ENCODE measurements around the gene FRS3. TPM values are rescaled to one million over a fixed set of nuclear protein-coding genes. Genes with fewer than 3 reads are reported as not detected.

Gene FRS3
- total RNA-seq, 2 experiments from 2014 or later: 4.8 to 6.2 TPM

DNA sequence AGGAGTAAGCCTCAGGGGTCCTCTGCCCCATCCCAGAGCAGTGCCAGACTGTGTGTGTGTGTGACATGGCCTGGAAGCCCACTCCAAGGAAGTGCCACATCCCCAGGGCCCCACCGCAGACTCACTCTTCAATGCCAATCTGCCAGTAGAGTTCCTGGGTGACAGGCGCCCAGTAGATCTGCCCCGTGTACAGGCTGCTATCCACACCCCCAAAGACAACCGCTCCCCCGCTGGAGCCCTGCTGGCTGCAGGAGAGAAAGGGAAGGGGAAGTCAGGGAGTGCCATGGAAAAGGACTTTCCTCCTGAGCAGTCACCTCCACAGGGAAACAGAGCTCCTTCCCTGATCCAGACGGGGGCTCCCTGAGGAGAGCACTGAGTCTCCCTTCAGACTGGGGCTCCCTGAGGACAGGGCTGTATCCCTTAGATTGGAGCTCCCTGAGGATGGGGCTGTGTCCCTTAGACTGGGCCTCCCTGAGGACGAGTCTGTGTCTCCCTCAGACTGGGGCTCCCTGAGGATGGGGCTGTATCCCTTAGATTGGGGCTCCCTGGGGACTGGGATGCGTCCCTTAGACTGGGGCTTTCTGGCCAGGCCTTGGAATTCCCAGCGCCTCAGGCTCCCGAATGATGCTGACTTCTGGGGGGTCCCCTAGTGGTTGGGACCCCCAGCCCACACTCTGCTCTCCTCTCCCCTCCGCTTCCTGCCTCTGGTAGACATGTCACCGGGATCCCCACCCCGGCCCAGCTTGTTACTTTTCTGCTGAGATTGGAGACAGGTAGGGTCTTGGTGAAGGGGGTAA is 39.1 kb downstream of the FRS3 start:
- no peak for ATAC-seq

DNA sequence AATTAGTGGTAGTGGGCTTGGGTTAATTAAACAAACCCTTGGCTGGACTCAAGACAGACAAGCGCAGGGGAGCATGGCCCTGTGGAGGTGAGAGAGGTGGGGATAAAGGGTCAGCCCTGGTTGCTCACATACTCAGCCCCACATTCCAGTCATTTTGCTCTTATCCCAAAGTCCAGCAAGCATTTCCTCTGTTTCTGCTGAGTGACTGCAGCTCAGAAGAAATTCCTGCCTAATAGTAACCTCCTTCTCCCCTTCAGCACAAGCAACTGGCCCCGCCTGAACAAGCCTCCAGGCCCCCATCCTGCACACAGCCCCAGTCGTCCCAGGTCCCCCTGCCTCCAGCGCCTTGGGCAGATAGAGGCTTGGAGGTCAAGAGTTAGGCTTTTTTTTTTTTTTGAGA is 40.7 kb downstream of the FRS3 start:
- Mint-ChIP-seq H3K36me3 (no peaks in the 10 kb centered on the region), H3K9me3 (ENCODE audit: low read depth) (no peaks in the 10 kb centered on the region), H3K4me1 (peaks cover 5% of the 10 kb centered on the region), H3K27me3 (no peaks in the 10 kb centered on the region), H3K27ac (no peak overlapping the region), H3K4me3 (no peak overlapping the region)
- no peak for DNase-seq
- CTCF ChIA-PET: interaction anchor here (2.5 kb wide), 1 partner anchor 48 kb away, joined by 7 read pairs; the partner anchor contains the start of gene TOMM6
- no peak for ATAC-seq

More for the DNA sequence above, 39.1 kb downstream of the FRS3 start:
- CTCF ChIA-PET: interaction anchor here (0.9 kb wide), 1 partner anchor 57 kb away, joined by 3 read pairs; no protein-coding TSS in a partner anchor
- Mint-ChIP-seq H3K27me3 (no peaks in the 10 kb centered on the region), H3K27ac (no peak overlapping the region), H3K4me1 (peaks cover 5% of the 10 kb centered on the region), H3K36me3 (no peaks in the 10 kb centered on the region), H3K4me3 (no peak overlapping the region), H3K9me3 (ENCODE audit: low read depth) (no peaks in the 10 kb centered on the region)
- DNase-seq: no peak

DNA sequence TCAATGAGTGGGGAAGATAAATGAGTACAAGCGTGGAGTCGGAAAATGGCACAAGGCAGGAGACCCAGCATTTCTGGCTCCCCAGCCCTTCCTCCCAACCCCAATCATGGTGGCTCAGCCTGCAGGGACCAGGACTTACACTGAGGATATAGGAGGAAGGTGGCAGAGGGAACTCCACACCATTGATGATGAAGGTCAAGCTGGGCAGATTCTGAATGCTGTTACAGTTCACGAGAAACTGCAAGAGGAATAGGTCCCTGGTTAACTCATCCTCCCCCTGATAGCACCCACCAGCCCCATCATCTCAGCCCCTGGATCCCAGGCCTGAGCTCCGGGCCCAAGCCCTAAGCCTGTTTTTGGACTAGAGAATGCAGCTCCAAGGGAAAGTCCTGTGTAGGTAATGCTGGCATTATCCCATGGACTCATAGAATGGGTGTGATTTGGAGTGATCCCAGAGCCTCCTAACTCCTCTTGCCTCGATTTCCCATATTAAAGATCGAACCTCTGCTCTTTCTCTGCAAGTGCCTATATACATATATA is 42.0 kb downstream of the FRS3 start:
- Mint-ChIP-seq H3K4me1 (peaks cover 18% of the 10 kb centered on the region), H3K27ac (no peak overlapping the region), H3K4me3 (no peak overlapping the region), H3K27me3 (no peaks in the 10 kb centered on the region), H3K36me3 (no peaks in the 10 kb centered on the region), H3K9me3 (ENCODE audit: low read depth) (no peaks in the 10 kb centered on the region)
- ATAC-seq (no peak), DNase-seq (no peak)
- CTCF ChIA-PET: interaction anchor here (2.5 kb wide), 1 partner anchor 49 kb away, joined by 7 read pairs; the partner anchor contains the start of gene TOMM6

DNA sequence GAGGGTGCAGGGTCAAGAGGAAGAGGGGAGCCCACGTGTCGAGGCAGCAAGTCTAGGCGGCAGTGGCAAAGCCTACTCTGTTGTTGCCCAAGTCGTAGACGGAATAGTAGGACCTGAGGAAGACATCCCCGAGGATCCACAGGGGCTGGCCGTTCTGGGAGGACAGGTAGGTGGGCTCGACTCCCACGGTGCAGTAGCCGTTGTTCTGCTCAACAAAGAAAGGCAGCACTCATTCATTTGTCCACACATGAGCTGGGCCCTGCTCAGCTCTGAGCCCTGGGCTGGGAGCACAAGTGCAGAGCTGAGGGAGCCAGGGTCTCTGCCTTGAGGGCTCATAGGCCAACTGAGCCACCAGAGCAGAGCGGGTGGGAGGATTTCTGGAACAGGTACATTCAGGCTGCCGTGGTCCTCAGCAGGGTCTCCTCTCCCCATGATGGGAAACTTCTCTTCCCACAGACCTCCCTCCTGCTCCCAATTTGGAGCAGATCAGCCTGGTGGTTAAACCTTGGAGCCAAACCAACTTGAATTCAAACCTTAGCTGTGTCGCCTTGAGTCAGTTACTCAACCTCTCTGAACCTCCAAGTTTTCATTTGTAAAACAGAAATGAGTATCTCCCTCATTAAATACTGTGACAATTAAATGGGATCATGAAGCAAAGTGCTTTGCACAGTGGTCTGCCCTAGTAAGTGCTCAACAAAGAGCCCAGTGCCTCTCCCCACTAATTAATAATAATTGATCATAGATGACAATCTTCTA is 42.7 kb downstream of the FRS3 start:
- CTCF ChIA-PET: interaction anchor here (0.6 to 2.5 kb wide), 2 partner anchors 50 to 253 kb away, joined by 3 to 7 read pairs; partner anchors contain the start of gene TOMM6
- no peak overlapping the region for H3K27ac Mint-ChIP-seq
- no peaks in the 10 kb centered on the region for H3K36me3 Mint-ChIP-seq
- no peak for DNase-seq
- no peak for ATAC-seq
- H3K27me3 Mint-ChIP-seq: no peaks in the 10 kb centered on the region
- no peak overlapping the region for H3K4me3 Mint-ChIP-seq
- H3K9me3 Mint-ChIP-seq (ENCODE audit: low read depth): no peaks in the 10 kb centered on the region
- H3K4me1 Mint-ChIP-seq: peaks cover 21% of the 10 kb centered on the region

DNA sequence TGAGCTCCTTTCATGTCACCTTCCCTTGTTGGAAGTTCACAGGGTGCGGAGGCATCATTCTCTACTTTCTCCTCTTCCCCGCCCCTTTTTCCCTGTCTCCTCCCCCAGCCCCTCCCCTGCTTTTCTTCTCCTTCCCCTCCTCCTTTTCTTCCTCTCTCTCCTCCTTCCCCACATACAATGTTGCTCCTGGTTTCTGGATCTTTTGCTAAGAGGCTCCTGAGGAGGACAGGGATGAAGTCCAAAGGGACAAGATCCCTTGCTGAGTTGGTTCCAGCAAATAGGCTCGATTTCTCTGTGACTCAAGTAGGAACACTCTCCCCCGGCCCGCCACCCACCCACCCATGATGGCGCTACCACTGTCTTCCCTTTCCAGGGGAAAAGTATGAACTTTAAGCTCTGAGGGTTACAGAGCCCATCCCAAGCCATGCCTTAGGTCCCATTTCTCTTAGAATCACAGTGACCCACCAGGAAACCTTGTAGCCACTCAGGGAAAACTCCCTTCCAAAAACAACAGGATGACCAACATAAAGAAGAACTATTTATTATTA is 43.4 kb downstream of the FRS3 start:
- Mint-ChIP-seq H3K36me3 (no peaks in the 10 kb centered on the region), H3K27me3 (no peaks in the 10 kb centered on the region), H3K27ac (no peak overlapping the region), H3K9me3 (ENCODE audit: low read depth) (no peaks in the 10 kb centered on the region), H3K4me3 (no peak overlapping the region), H3K4me1 (peaks cover 25% of the 10 kb centered on the region)
- CTCF ChIA-PET: interaction anchor here (0.6 to 6.1 kb wide), 3 partner anchors 22 to 253 kb away, joined by 3 to 23 read pairs (median 4); no protein-coding TSS in a partner anchor
- DNase-seq: no peak
- ATAC-seq: no peak

DNA sequence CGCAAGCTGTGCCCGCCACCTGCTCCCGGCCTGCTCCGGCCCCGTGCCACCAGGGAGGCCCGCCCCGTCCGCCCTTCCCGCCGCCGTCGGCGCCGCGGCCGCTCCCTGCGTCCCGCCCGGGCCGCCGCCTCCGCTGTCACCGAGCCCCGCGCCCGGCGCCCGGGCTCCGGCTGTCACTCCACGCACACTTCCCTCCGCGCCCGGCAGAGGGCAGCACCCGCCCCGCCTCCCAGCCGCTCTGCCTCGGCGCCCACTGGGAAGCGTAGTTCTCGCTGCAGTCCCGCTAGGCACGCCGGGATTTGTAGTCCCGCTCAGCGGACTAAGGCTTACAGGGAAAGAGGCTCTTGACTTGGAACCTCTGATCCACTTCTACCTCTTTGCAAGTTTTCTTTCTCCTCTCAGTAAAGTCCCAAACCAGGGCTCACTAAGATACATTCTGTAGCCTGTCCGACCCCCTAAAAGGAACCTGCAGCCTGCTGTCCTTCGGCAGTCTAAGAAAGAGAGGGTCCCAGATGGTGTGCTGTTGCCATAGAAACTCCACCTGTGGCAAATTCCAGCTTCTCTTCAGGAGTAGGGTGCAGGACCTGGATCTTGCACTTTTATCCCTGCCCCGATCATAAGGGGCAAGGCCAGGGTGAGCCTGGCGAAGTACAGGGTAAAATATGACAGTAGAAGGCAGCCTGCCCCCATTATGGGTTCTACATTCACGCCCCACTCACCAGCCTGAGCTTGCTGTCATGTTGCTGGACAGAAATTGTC is 44.1 kb downstream of the FRS3 start, which contains the start of gene TFEB:
Gene TFEB (minus strand): TSS at position 182 of the 759 bp plus-strand sequence. CDS start 44,395 bp downstream, outside the sequence.
- CTCF ChIA-PET: interaction anchor here (1.0 to 6.1 kb wide), 11 partner anchors 9 to 185 kb away, joined by 3 to 33 read pairs (median 5); partner anchors contain the start of genes BYSL, MED20 and TOMM6
- Mint-ChIP-seq H3K36me3 (no peaks in the 10 kb centered on the region), H3K27ac (peak within 1 kb of the TSS; percentile 67), H3K27me3 (no peaks in the 10 kb centered on the region), H3K4me3 (peak within 1 kb of the TSS; percentile 79), H3K9me3 (ENCODE audit: low read depth) (no peaks in the 10 kb centered on the region), H3K4me1 (peaks cover 32% of the 10 kb centered on the region)
- ATAC-seq (peak; percentile 71), DNase-seq (peak; percentile 95)

DNA sequence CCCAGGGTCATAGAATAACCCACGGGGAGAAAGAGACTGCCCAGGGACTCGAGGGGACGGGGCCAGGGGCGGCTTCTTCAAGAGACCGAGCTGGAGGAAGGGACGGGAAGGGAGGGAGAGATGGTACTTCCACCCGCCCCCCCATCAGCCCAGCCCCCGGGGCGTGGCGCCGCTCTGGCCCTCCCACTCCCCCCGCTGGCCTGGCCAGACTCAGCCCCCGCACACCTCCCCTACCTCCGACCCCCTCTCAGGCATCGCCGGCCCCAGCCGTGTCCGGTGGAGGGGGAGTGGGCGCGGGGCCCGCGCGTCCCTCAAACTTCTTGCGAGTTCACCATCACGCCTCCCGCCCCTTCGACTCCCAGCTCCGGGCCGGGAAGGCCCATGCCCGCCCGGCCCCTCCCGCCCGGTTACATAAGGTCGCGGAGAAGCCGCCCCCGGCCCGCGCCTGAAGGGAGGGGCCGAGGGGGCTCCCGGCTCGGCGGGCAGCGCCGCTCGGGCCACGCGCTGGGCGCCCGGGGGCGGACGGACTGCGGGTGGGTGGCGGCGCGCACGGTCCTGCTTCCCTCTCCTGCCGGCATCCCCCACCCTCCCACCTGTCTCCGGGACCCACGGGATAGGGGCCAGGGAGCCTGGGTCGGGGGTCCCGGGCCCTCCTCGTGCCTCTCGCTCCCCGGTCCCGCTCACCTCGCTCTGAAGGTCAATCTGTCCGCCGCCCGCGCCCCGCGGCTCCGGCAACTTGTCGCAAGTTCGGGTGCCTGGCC is 44.9 kb downstream of the FRS3 start:
- peak; percentile 68 for ATAC-seq
- Mint-ChIP-seq H3K9me3 (ENCODE audit: low read depth) (no peaks in the 10 kb centered on the region), H3K36me3 (no peaks in the 10 kb centered on the region), H3K27ac (peak overlapping the region; percentile 57), H3K27me3 (no peaks in the 10 kb centered on the region), H3K4me3 (peak overlapping the region; percentile 79), H3K4me1 (peaks cover 38% of the 10 kb centered on the region)
- CTCF ChIA-PET: interaction anchor here (1.0 to 6.1 kb wide), 15 partner anchors 9 to 369 kb away, joined by 3 to 33 read pairs (median 5); partner anchors contain the start of genes BYSL, MED20 and TOMM6
- DNase-seq: peak; percentile 81

DNA sequence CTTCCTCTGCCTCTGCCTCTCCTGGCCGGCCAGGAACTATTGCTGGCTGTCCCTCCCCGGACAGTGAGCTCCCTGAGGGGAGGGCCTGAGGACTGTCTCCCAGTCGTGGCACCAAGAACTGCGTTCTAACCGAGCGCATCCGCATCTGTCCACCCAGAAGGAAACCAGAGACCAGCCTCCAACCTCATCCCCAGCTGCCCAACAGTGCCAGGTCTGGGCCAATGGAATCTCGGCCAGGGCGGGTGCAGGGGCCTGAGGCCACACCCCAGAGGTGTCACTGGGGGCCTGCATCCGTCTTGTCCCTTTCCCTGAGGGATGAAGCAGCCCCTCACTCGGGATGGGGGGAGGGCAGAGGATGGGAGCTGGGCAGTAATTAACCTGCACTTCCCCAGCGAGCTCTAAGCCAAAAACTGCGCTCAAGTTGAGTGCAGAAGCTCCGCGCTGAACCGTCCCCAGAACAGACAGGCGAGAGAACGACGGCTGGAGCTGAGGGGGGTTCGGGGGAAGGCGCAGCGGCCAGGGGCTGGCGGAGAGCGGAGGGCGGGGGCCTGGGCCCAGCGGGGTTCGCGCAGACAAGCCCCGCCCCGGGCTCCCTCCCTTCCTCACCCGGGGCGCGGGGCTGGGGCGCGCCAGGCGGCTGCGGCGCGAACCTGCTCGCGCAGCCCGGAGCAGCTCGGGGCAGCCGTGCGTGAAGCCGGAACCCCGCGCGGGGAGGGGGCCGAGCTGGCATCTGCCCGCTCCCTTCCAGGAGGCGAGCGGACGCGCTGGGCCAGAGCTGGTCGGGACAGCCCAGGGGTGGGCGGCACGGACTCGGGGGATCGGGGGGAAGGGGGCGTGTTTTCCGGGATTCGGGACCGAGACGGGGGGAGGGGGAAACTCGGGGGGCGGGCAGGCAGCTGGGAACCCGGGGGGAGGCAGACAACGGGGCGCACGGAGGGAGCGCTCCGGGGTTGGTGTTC is 45.7 kb downstream of the FRS3 start:
- CTCF ChIA-PET: interaction anchor here (0.7 to 6.1 kb wide), 18 partner anchors 8 to 559 kb away, joined by 3 to 33 read pairs (median 5); partner anchors contain the start of genes BYSL, MED20 and TOMM6
- H3K4me1 Mint-ChIP-seq: peaks cover 38% of the 10 kb centered on the region
- peak overlapping the region; percentile 86 for H3K27ac Mint-ChIP-seq
- DNase-seq (peak; percentile 76), ATAC-seq (peak; percentile 76)
- peak overlapping the region; percentile 79 for H3K4me3 Mint-ChIP-seq
- no peaks in the 10 kb centered on the region for H3K36me3 Mint-ChIP-seq
- H3K27me3 Mint-ChIP-seq: no peaks in the 10 kb centered on the region
- no peaks in the 10 kb centered on the region for H3K9me3 Mint-ChIP-seq (ENCODE audit: low read depth)

DNA sequence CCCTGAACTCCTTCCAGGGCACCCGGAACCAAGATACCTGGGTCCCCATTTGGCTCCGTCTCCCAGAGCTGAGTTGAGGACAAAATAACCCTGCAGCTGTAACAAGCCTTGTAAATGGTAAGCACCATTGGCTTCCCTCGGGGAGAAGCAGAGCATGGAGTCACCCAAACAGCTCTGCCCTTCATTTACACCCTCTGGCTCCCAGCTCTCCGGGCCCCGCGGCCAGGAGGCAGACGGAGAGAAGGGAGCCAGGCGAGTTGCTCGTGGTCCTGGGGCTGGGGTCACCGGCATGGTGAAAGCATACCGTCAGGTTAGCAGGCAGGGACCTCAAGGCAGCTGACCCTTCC is 46.4 kb downstream of the FRS3 start:
- H3K9me3 Mint-ChIP-seq (ENCODE audit: low read depth): no peaks in the 10 kb centered on the region
- ATAC-seq (no peak), DNase-seq (no peak)
- peaks cover 38% of the 10 kb centered on the region for H3K4me1 Mint-ChIP-seq
- no peaks in the 10 kb centered on the region for H3K27me3 Mint-ChIP-seq
- CTCF ChIA-PET: interaction anchor here (0.9 to 6.1 kb wide), 10 partner anchors 12 to 371 kb away, joined by 3 to 33 read pairs (median 8); partner anchors contain the start of gene TOMM6
- no peaks in the 10 kb centered on the region for H3K36me3 Mint-ChIP-seq
- peak overlapping the region; percentile 86 for H3K27ac Mint-ChIP-seq
- H3K4me3 Mint-ChIP-seq: peak overlapping the region; percentile 79

DNA sequence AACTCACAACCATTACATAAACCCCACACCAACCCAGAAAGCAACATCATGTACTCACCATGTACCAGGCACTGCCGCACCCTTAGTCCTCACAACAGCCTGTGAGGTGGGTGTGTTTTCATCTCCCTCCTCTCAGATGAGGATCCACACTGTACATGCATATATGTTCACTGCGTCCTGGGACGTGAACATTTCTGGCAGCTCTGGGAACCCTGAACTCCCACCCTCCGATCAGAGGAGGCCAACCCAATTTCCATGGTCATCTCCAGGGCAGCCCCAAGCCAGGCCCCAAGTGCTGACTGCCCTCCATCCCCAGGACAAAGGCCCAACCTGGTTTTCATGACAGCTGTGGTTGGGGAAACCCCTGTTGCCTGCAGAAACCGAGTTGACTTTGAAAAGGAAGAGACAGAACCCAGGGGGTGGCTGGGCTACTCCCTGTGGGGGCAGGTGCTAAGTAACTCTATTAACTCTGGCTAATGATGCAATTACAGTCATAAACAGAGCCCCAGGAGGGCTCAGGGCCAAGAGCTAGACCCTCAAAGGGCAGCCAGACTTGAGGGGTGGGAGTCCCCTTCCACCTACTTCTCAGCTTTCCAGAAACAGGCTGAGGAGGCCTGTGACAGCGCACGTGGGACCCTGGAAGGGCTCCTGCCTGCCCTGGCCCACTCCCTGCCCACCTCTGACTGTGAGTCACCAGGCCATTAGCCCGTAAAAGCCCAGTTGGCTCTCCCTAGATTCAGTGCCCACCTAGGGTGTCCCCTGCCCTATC is 46.9 kb downstream of the FRS3 start:
- DNase-seq (peak; percentile 81), ATAC-seq (peak; percentile 12)
- Mint-ChIP-seq H3K27me3 (no peaks in the 10 kb centered on the region), H3K4me3 (peak overlapping the region; percentile 79), H3K4me1 (peaks cover 38% of the 10 kb centered on the region), H3K9me3 (ENCODE audit: low read depth) (no peaks in the 10 kb centered on the region), H3K27ac (peak overlapping the region; percentile 51), H3K36me3 (no peaks in the 10 kb centered on the region)
- CTCF ChIA-PET: interaction anchor here (1.8 to 6.1 kb wide), 7 partner anchors 13 to 130 kb away, joined by 5 to 33 read pairs (median 17); partner anchors contain the start of gene TOMM6
